ENCODE data around the gene NLRP9. TPM values are rescaled to one million over a fixed set of nuclear protein-coding genes. Genes with fewer than 3 reads are reported as not detected.
"Not testable (repeated sequence)": the region's sequence is repeated elsewhere in the genome, so short reads cannot be mapped to it uniquely, and the experiment has no call there.

NLRP9 gene
- total RNA-seq, 1 experiment from 2014 or later = not detected

DNA sequence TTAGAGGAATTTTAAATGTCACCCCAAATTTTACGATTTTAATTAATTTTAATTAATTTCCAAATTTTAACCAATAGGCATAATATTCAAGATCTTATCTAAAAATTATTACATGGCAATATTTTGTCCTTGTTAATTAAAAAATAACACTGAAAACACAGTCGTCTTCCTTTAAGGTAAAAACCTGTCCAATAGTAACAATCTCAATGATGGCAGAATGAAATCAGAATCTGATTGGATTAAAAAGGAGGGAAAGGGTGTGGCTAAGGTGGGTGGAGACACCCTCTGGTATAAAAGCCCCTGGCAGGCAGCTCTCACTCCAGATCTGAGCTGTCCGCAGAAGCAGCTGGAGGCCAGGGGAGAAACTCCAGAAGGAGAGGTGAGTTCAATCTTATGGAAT lies 20.6 kb upstream of the NLRP9 start, which contains the start of gene RFPL4A:
RFPL4A (plus strand) TSS at position 301 of the 400 bp plus-strand sequence. CDS start 2,704 bp downstream, outside the sequence.
- H3K9me2 ChIP-seq (ENCODE audit: insufficient read depth); CTCF ChIA-PET; H2AFZ ChIP-seq (ENCODE audit: low read depth, low read length, poor library complexity, severe bottlenecking); ATAC-seq; H3K36me3 ChIP-seq (ENCODE audit: control insufficient read depth in 1 of 2, insufficient read depth in 2 of 2, low read length in 2 of 2); H3K9ac ChIP-seq (ENCODE audit: low read length); H3K4me3 ChIP-seq (replicated peaks in 1 of 2; ENCODE audit: low read depth in 1 of 2, low read length in 2 of 2); POLR2A ChIA-PET; H3K4me2 ChIP-seq (ENCODE audit: low read length); H3K4me1 ChIP-seq (ENCODE audit: control insufficient read depth in 1 of 2, insufficient read depth in 2 of 2, low read length in 2 of 2); DNase-seq (ENCODE audit: low read depth, low spot score); RAD21 ChIA-PET (ENCODE audit: low non-redundant PET in 1 of 2, low total read pairs in 2 of 2, uncharacterized antibody in 2 of 2, unreplicated experiment in 2 of 2); BruUV-seq (replicated peaks); intact Hi-C loops (cut with micrococcal nuclease); H3K79me2 ChIP-seq (ENCODE audit: insufficient read depth, low read length); H3K27ac ChIP-seq (ENCODE audit: low read depth, low read length); H3K9me3 ChIP-seq (ENCODE audit: control insufficient read depth in 1 of 2, insufficient read depth in 1 of 2, low read depth in 1 of 2, low read length in 2 of 2); H4K20me1 ChIP-seq (ENCODE audit: insufficient read depth): not testable (repeated sequence)
- H3K27me3 ChIP-seq (ENCODE audit: insufficient read depth, low read length) = peaks cover 32% of the 10 kb centered on the region; the same call in 1 of the 2 replicates

DNA sequence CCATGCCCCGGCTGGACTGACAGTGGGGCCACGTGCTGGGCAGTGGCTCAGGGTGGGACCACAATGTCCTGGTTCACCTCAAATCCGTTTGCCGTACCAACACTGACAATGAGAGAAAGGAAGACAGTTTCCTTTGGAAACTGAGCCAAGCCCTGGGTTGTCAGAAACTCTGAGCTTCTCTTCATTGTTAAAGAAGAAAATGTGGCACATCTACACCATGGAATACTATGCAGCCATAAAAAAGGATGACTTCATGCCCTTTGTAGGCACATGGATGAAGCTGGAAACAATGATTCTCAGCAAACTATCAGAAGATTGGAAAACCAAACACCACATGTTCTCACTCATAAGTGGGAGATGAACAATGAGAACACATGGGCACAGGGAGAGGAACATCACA lies 18.6 kb upstream of the NLRP9 start:
- H3K4me3 ChIP-seq (replicated peaks in 1 of 2; ENCODE audit: low read depth in 1 of 2, low read length in 2 of 2); H3K9me2 ChIP-seq (ENCODE audit: insufficient read depth); RAD21 ChIA-PET (ENCODE audit: low non-redundant PET in 1 of 2, low total read pairs in 2 of 2, uncharacterized antibody in 2 of 2, unreplicated experiment in 2 of 2); H3K9ac ChIP-seq (ENCODE audit: low read length); H3K4me1 ChIP-seq (ENCODE audit: control insufficient read depth in 1 of 2, insufficient read depth in 2 of 2, low read length in 2 of 2); BruUV-seq (replicated peaks); H3K9me3 ChIP-seq (ENCODE audit: control insufficient read depth in 1 of 2, insufficient read depth in 1 of 2, low read depth in 1 of 2, low read length in 2 of 2); H3K79me2 ChIP-seq (ENCODE audit: insufficient read depth, low read length); ATAC-seq; H3K4me2 ChIP-seq (ENCODE audit: low read length); DNase-seq (ENCODE audit: low read depth, low spot score); POLR2A ChIA-PET; H2AFZ ChIP-seq (ENCODE audit: low read depth, low read length, poor library complexity, severe bottlenecking); CTCF ChIA-PET; intact Hi-C loops (cut with micrococcal nuclease); H3K27ac ChIP-seq (ENCODE audit: low read depth, low read length); H4K20me1 ChIP-seq (ENCODE audit: insufficient read depth); H3K36me3 ChIP-seq (ENCODE audit: control insufficient read depth in 1 of 2, insufficient read depth in 2 of 2, low read length in 2 of 2): not testable (repeated sequence)
- H3K27me3 ChIP-seq (ENCODE audit: insufficient read depth, low read length) = peaks cover 33% of the 10 kb centered on the region; the same call in 1 of the 2 replicates

DNA sequence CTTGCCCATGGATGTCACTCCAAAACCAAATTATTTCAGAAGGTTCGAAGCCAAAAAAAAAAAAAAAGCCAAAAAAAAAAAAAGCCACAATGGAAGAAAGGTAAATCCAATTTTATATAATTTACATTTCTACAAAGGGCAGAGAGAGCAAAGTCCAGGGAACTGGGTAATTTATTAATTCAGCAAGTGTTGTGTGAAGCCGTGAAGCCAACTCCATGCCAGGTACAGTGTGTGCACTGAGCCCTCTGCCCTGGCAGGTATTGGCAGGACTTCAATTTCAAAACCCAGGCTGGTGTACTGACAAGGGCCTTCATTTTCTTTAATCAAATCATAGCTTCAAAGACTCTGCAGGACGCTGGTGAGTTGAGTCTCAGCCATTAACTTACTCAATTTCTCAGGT lies 15.2 kb upstream of the NLRP9 start:
- ChIA-PET RAD21 (ENCODE audit: low non-redundant PET in 1 of 2, low total read pairs in 2 of 2, uncharacterized antibody in 2 of 2, unreplicated experiment in 2 of 2) (no interaction called here), POLR2A (no interaction called here), CTCF (no interaction called here)
- no peak overlapping the region for H3K27ac ChIP-seq (ENCODE audit: low read depth, low read length)
- H3K79me2 ChIP-seq (ENCODE audit: insufficient read depth, low read length) = no peaks in the 10 kb centered on the region
- no TSS peak for BruUV-seq (replicated peaks)
- H4K20me1 ChIP-seq (ENCODE audit: insufficient read depth) = no peaks in the 10 kb centered on the region
- intact Hi-C loops (cut with micrococcal nuclease) = no loop called here
- H3K4me1 ChIP-seq (ENCODE audit: control insufficient read depth in 1 of 2, insufficient read depth in 2 of 2, low read length in 2 of 2) = no peaks in the 10 kb centered on the region
- ATAC-seq (no peak), DNase-seq (ENCODE audit: low read depth, low spot score) (no peak)
- no peaks in the 10 kb centered on the region for H3K9me3 ChIP-seq (ENCODE audit: control insufficient read depth in 1 of 2, insufficient read depth in 1 of 2, low read depth in 1 of 2, low read length in 2 of 2)
- no peak overlapping the region for H3K4me3 ChIP-seq (replicated peaks in 1 of 2; ENCODE audit: low read depth in 1 of 2, low read length in 2 of 2)
- no peaks in the 10 kb centered on the region for H3K36me3 ChIP-seq (ENCODE audit: control insufficient read depth in 1 of 2, insufficient read depth in 2 of 2, low read length in 2 of 2)
- H3K27me3 ChIP-seq (ENCODE audit: insufficient read depth, low read length) = peaks cover 27% of the 10 kb centered on the region; the same call in 1 of the 2 replicates
- no peak overlapping the region for H3K9ac ChIP-seq (ENCODE audit: low read length)
- H2AFZ ChIP-seq (ENCODE audit: low read depth, low read length, poor library complexity, severe bottlenecking) = no peak overlapping the region
- H3K9me2 ChIP-seq (ENCODE audit: insufficient read depth) = no peaks in the 10 kb centered on the region
- H3K4me2 ChIP-seq (ENCODE audit: low read length) = no peak overlapping the region
- TF ChIP-seq SIN3A (IDR thresholded peaks at IDR 0.05; ENCODE audit: low read depth) (no peak), CEBPB (IDR thresholded peaks at IDR 0.05; ENCODE audit: low read depth) (no peak), EZH2phosphoT487 (IDR thresholded peaks at IDR 0.05; ENCODE audit: borderline replicate concordance) (no peak), POLR2AphosphoS5 (IDR thresholded peaks at IDR 0.05; ENCODE audit: low read depth, low read length) (no peak), ZFX (IDR thresholded peaks at IDR 0.05) (no peak), ELF1 (IDR thresholded peaks at IDR 0.05; ENCODE audit: borderline replicate concordance, low read depth) (no peak), SP1 (IDR thresholded peaks at IDR 0.05; ENCODE audit: low read depth) (no peak), ZBTB33 (IDR thresholded peaks at IDR 0.05; ENCODE audit: extremely low read depth, insufficient replicate concordance, low read length) (no peak)
- TF ChIP-seq, protein P1, sequence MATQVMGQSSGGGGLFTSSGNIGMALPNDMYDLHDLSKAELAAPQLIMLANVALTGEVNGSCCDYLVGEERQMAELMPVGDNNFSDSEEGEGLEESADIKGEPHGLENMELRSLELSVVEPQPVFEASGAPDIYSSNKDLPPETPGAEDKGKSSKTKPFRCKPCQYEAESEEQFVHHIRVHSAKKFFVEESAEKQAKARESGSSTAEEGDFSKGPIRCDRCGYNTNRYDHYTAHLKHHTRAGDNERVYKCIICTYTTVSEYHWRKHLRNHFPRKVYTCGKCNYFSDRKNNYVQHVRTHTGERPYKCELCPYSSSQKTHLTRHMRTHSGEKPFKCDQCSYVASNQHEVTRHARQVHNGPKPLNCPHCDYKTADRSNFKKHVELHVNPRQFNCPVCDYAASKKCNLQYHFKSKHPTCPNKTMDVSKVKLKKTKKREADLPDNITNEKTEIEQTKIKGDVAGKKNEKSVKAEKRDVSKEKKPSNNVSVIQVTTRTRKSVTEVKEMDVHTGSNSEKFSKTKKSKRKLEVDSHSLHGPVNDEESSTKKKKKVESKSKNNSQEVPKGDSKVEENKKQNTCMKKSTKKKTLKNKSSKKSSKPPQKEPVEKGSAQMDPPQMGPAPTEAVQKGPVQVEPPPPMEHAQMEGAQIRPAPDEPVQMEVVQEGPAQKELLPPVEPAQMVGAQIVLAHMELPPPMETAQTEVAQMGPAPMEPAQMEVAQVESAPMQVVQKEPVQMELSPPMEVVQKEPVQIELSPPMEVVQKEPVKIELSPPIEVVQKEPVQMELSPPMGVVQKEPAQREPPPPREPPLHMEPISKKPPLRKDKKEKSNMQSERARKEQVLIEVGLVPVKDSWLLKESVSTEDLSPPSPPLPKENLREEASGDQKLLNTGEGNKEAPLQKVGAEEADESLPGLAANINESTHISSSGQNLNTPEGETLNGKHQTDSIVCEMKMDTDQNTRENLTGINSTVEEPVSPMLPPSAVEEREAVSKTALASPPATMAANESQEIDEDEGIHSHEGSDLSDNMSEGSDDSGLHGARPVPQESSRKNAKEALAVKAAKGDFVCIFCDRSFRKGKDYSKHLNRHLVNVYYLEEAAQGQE (IDR thresholded peaks at IDR 0.05; ENCODE audit: low read depth) = no peak
